NOMO-1 (cell line): ENCODE measurements around the gene WDR18.

Experiments
- DNase-seq, 2 experiments: peaks; one replicate each; lab custom pipeline; 2025; ENCODE audit not compliant: unreplicated experiment in 2 of 2; lab: John Stamatoyannopoulos, UW

Gene WDR18

DNA sequence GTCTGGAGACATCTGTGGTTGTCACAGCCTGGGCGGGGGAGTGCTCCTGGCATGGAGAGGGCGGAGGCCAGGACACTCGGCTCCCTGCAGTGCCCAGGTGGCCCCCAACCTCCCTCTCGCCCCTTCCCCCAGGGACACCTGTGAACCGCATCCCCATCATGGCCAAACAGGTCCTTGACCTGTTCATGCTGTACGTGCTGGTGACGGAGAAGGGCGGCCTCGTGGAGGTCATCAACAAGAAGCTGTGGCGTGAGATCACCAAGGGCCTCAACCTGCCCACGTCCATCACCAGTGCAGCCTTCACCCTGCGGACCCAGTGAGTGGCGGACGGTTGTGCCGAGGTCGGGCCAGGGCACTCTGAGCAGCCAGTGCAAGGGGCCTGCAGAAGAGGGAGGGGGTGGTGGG lies 20.0 kb upstream of the WDR18 start:
- DNase-seq = no peak

DNA sequence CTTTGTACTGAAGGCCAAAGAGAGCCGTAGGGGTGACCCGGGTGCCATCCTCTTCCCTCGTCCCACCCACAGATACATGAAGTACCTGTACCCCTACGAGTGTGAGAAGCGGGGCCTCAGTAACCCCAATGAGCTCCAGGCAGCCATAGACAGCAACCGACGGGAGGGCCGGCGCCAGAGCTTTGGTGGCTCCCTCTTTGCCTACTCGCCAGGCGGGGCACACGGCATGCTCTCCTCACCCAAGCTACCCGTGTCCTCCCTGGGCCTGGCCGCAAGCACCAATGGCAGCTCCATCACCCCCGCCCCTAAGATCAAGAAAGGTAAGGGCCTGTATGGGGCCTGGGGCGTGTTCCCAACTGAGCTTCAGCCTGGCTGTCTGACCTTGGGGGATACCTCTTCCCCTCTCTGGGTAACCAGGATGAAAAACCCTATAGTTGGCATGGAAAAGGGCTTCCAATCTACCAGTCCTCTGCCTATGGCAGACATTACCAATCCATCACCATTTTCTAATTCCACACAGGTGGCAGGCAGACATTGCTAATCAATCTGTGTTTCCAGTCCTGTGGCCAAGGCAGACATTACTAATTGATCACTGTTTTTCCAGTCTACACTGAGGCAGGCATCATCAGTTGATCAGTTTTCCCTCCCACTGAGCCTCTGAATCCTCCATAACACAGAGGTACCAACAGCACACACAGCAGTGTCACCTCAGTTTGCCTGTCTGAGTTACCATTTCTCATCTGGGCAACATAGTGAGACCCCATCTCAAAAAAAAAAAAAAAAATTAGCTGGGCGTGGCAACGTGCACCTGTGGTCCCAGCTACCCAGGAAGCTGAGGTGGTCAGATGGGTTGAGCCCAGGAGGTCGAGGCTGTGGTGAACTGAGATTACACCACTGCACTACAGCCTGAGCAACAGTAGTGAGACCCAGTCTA lies 19.1 kb upstream of the WDR18 start:
- DNase-seq = no peak

DNA sequence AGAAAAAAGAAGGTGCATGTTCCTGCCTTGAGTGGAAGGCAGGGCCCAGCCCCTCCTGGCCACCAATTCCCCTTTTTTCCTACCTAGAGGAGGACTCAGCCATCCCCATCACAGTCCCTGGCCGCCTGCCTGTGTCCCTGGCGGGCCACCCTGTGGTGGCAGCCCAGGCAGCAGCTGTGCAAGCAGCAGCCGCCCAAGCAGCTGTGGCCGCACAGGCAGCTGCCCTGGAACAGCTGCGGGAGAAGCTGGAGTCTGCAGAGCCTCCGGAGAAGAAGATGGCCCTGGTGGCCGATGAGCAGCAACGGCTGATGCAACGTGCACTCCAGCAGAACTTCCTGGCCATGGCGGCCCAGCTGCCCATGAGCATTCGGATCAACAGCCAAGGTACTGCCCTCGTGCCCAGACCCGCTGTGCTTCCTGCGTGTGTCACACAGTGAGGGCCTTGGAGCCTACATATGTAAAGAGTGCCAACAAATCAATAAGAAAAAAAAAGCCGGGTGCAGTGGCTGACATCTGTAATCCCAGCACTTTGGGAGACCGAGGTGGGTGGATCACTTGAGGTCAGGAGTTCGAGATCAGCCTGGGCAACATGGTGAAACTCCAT lies 17.6 kb upstream of the WDR18 start:
- DNase-seq = no peak

DNA sequence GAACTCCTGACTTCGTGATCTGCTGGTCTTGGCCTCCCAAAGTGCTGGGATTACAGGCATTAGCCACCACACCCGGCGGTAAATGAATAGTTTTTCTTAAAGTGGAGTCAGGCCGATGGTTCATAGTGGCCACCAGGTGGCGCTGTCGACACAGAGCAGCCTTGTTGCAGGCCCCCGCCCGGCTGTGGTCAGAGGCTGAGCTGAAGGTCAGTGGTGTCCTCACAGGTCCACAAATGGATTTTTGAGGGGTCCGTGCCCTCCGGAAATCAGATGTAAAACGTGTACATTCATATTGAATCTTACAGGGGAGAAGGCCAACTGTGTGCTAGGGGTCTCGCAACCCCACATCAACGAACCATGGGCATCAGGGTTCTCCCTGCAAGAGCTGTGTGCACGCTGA lies 13.4 kb upstream of the WDR18 start:
- DNase-seq = no peak

DNA sequence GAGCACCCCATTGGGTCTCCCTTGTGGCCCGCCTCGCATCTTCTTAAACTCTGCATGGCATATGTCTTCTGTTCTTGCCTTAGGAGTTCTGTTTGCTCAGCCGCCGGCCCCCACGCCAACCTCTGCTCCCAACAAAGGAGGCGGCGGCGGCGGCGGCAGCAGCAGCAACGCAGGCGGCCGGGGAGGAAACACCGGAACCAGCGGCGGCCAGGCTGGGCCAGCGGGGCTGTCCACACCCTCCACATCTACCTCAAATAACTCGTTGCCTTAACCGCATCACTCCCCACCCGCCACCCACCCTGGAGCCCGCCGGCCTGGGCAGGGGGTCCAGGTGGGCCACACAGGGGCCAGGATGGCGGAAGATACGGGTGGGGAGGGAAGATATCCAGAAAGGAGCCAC lies 12.3 kb upstream of the WDR18 start:
- no peak for DNase-seq

DNA sequence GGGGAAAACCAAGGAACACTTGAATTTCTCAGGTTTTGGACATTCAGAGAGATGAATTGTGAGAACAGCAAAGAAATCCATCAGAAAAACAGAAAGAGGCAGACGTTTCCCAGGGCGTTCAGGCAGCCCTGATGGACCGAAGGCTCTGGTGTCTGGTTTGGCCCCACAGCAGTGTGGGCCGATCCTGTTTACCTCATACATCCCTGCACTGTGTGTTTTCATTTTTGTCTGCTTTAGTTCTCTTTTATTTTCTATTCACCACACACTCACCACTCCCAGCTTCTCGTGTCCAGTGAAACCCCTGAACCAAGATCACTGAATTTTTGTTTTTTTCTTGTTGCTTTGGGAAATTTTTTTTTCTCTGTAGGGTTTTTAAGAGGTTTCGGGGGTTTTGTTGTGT lies 11.9 kb upstream of the WDR18 start:
- no peak for DNase-seq

DNA sequence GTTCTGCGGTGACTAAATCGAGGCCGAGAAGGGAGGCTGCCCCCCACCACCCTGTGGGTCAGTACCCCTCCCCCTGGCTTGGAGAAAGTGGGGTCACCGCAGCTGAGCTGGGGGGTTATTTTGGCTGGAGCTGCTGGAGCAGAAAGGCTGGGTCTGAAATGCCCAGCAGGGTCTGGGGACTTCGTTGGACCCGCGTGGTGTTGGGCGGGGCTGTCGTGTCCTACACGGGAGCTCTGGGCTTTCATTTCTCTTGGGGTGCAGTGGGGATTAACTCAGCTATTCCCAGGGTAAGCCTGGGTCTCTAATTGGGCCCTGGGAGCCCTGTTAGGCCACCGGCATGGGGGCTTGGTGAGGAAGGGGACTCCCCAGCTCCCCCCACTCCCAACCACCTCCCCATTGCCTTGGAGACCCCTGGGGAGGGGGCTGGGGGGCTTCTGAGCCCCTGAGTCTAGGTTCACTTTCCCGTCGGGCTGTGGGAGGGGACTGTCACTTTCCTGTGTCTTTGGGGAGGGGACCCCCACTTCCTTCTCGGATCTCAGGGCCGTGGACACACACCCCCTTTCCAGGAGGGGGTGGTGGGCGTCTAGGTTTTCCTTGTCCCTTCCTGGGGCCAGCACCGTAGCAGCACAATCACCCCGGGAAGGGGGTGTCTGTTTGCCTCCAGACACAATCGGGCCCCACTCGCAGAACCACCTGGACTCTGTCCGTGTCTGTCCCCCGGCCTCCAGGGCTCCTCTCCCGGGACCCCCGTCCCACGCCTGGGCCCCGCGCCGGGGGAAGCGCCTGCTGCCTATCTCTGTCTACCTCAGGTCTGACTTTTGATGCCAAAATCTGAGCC lies 10.2 kb upstream of the WDR18 start:
- DNase-seq = no peak

DNA sequence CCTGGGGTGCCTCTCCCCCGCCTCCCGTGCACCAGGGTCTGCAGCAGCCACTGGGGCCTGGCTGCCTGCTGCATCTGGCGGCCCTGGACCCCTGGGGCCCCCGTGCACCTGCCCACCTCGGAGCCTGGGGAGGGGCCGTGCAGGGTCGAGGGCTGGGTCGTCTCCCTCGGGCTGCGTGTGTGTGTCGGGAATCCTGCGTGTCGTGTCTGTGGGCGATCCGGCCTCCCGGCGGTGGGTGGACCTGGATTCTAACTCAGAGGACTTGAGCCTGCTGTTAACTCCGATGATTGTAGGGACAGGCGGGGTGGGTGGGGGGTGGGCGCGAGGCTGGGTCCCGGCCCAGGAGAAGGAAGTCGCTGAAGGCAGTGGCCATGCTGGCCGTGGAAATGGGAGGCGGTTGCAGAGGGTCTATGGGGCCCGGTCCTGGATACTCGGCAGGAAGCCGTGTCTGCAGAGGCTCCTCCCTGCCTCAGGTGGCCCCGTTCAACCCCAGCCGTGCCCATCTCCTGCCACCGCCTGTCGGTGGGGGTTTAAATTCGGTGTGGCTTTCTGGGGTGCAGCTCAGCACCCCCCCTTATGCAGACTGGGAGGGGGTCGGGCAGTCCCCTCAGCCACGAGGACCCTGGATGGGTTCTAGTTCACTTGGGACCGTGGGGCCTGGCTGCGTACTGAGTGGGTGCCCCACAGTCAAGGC lies 9.4 kb upstream of the WDR18 start:
- DNase-seq = no peak

DNA sequence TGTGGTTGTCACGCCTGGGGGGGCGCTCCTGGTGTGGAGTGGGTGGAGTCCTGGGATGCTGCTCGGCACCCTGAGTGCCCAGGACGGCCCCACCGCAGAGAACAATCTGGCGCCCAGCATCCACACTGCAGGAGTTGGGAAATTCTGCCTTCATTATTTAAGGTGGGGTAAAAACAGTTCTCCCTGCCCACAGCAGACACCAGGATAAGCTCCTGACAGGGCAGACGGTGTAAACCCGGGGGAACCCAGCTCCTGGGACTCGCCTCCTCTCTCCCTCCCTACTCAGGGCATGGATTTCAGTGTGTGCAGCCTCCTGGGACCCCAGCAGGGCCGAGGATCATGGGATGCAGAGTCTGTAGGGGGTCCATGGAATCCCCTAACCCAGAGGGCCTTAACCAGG lies 7.7 kb upstream of the WDR18 start:
- no peak for DNase-seq

DNA sequence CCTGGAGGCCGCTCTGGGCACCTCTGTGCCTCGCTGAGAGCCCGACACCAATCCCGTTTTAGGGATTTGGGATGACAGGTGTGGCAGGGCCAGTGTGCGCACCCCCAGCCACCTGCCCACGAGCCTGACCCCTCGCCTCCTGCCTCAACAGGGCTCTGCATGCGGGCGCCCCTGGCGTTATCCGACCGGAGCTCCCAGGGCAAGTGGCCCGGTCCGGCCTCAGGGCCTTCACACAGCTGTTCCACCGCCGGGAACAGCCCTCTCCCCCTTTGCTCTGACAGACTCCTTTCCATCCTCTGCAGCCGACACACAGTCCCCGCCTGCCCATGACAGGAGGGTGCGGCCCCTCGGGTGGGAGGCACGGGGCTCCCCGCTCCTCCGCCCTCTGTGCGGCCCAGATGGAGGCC lies 7.1 kb upstream of the WDR18 start:
- DNase-seq = no peak

DNA sequence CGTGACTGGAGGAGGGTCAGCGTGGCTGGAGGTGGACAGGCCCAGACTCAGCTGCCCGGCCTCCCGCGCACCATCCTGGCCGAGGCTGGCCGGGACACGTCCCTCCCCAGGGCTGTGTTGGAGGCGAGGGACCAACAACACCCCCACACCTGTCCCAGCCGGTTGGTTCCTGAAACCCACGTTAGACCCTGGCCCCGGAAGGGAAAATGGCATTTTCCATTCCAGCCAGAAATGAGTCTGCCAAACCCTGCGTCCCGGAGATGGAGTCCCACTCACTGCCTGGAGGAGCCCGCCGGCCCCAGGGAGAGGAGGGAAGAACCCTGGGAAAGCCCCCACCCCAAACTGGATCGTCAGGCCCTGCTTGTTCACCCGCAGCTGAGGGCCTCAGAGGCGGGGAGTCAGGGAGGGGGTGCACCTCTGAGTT lies 4.8 kb upstream of the WDR18 start:
- DNase-seq = no peak

DNA sequence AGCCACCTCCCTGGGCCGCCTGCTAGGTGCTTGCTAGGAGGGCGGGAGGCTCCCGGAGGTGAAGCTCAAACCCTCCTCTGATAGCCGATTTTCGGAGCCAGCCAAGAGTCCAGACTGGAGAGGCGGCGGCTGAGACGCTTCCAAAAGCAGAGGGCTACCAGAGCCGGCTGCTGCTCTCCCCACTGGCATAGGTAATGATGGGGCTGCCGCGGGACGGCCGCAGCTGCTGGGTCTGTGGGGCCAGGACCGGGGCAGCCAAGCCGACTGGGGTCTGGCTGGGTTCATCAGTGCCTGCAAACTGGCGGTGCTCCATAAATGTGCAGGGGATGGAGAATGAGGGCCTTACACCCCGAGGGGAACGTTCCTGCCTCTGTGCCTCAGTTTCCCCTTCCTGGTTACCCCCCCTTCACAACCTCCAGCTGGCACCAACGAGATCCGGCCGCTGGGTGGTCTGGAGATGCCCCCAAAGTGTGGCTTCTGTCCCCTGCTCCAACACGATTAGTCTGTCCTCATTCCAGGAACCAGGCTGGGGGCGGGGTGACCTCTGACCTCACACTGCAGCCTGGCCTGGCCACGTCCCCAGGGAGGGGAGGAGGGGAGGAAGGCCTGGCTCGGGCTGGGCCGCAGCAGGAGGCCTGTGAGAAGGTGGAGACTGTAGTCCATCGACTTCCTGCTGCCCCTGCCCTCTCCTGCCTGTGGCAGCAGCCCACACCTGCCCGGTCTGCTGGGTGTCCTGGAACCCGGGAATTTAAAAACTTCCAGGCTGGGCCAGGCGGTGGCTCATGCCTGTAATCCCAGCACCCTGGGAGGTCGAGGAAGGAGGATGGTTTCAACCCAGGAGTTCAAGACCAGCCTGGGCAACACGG lies 3.8 kb upstream of the WDR18 start:
- DNase-seq = no peak

DNA sequence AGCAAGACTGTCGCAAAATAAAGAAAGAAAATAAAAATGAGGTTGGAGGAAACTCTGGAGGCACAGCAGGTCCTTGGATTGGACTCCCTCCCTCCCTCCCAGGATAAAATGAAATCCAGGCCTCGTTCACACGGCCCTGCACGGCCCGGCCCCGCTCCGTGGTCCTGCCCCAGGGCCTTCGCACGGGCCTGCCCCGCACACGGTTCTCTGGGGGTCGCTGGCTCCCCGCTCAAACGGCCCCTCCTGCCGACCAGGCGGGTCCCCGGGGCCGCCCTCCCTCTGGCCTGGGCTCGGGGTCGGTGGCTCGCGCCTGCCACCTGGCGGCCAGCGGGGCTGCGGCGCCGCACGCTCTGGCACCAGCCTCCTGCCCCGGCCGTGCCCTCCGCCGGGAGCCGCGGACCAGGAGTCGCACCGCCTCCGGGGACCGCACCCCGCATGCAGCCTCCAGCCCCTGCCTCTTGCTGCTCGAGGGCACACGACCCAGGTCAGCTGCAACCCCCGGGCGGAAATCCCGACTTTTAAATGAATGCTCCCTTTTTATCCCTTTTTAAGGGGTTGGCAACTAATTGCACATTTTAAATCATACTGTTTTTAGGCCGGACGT lies 1.5 kb upstream of the WDR18 start:
- peak; percentile 46 to 69 for DNase-seq

DNA sequence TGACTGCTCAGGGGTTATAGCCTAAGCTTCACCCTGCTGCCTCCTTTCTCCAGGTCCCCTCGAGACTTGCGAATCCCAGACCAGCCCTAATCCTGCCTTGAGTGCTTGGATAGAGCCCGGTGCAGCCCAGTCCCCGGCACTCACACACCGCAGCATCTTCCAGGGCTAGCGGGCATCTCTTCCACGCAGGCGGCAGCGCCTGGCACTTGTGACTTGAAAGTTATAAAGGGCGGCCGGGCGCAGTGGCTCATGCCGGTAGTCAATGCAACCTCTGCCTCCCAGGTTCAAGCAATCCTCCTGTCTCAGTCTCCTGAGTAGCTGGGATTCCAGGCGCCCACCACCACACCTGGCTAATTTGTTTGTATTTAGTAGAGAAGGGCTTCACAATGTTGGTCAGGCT lies 1.9 kb downstream of the WDR18 start:
- DNase-seq = no peak

DNA sequence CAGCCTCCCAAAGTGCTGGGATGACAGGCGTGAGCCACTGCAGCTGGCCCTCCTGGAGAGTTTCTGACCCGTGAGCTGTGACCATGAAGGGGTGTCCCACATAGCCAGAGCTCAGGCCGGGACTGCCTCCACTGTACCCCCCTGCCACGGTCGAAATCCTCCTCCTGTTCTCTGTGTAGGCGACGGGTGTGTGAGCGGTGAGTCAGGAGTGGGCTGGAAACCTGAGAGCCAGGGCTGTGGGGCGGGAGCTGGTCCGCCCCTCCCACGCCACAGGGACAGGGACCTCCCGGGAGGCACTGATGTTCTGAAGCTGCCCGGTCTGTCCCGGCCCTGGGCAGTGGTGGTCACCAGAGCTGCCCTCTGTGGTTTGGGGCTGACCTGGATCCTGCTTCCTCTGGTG lies 3.9 kb downstream of the WDR18 start:
- no peak for DNase-seq

DNA sequence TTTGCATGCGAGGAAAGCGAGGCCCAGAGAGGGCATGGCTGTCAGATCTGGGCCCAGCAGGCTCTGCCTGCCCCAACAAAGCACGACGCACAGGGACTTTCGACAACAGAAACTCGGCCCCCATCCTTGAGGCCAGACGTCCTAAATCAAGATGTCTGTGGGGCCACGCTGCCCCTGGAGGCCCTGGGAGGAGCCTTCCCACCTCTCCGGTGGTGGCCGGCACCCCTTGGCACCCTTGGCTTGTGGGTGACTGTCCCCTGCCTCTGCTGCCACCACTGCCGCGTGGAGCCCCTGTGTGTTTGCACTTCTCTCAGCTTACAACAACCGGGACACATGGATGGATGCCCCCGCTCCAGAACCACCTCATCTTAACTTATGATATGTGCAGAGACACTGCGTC lies 4.4 kb downstream of the WDR18 start:
- DNase-seq = no peak

DNA sequence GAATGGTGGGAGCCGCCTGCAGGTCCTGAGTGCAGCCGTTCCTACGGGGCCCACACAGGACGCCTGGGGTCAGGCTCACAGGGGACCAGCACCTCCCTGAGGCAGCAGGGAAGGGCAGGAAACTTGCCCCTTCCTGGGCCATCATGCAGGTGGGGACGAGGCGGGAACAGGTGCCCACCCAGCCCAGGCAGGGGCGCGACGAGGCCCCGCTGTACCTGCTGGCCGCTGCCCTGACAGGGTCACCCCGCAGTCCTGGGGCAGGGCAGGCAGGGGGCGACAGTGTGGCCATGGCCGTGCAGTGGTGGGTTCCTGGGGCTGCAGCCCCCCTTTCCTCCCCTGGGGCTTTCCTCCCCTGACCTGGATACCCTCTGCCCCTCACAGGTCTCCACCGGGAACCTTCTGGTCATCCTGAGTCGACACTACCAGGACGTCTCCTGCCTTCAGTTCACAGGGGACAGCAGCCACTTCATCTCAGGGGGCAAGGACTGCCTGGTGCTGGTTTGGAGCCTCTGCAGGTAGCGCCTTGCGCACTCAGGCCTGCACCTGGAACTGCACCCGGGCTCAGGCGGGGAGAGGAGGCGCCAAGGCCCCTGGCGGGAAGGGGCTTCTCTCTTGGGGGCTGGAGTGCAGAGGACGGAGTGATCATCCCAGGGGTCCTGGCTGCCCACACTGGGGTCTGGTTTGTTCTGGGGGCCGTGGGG lies 5.4 kb downstream of the WDR18 start:
- no peak for DNase-seq

DNA sequence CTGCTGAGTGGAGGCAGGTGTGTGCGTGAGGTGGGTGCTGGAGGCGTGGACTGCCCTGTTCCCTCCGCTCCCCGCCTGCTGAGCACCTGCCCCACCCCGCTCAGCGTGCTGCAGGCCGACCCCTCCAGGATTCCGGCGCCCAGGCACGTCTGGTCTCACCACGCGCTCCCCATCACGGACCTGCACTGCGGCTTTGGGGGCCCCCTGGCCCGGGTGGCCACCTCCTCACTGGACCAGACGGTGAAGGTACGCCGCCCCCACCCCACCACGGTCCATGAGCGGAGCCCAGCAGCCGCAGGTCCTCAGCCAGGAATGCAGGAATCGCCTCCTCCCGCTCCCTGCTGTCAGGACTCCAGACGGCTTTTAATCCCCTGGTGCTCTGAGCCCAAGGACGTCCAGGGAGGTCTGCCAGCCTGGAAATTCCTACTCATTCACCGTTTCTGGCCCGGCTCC lies 6.0 kb downstream of the WDR18 start:
- DNase-seq = no peak

DNA sequence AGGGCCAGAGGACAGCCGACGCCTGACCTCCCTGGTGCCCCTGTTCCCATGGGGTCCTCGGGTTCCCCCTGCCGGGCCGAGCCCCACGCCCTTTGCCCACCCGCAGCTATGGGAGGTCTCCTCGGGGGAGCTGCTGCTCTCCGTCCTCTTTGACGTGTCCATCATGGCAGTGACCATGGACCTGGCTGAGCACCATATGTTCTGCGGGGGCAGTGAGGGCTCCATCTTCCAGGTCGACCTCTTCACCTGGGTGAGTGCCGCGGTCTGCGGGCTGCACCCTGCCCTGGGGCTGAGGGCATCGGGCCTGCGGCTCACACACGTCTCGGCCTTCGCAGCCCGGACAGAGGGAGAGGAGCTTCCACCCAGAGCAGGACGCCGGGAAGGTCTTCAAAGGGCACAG lies 6.6 kb downstream of the WDR18 start:
- DNase-seq = no peak
